ENCODE measurements around the gene CMTM3.

GRCh38 chr16:66603537-66604375 lies 748 bp upstream of the CMTM3 start:
- peak; percentile 57; the same call in 1 of the 2 replicates for TF ChIP-seq POLR2A (IDR thresholded peaks at IDR 0.05; ENCODE audit: low read depth, low read length)
- TF ChIP-seq POLR2AphosphoS5 (IDR thresholded peaks at IDR 0.05; ENCODE audit: low read depth, low read length) = no peak
